HUES64 (cell line): ENCODE data around the gene UQCC2. TPM values are rescaled to one million over a fixed set of nuclear protein-coding genes. Genes with fewer than 3 reads are reported as not detected.

Experiments
- H3K27ac ChIP-seq: 2 replicates; pipeline ENCODE4 v1.7.0; 2013; ENCODE audit warnings: low read depth, low read length, inconsistent platforms
- H3K27me3 ChIP-seq: 2 replicates; pipeline ENCODE4 v1.6.1; 2013; ENCODE audit warnings: mild to moderate bottlenecking, low read length; ENCODE audit not compliant: insufficient read depth
- H3K36me3 ChIP-seq: 2 replicates; pipeline ENCODE4 v1.6.1; 2013; ENCODE audit warnings: mild to moderate bottlenecking, low read length; ENCODE audit not compliant: insufficient read depth
- H3K4me1 ChIP-seq: 2 replicates; pipeline ENCODE4 v1.6.1; 2013; ENCODE audit warnings: mild to moderate bottlenecking, low read length, moderate library complexity; ENCODE audit not compliant: insufficient read depth
- H3K4me3 ChIP-seq: 2 replicates; pipeline ENCODE4 v1.5.1; 2013; ENCODE audit warnings: mild to moderate bottlenecking, low read length, moderate library complexity
- H3K9ac ChIP-seq: 2 replicates; pipeline ENCODE4 v1.6.1; 2013; ENCODE audit warnings: mild to moderate bottlenecking, low read depth, low read length
- H3K9me3 ChIP-seq: 2 replicates; pipeline ENCODE4 v1.6.1; 2013; ENCODE audit warnings: low read depth, low read length; ENCODE audit not compliant: insufficient read depth
- WGBS: fragments of 150-250, 120-280 bp; methylation state at CpG from one replicate; pipeline ENCODE4 v1.1.7; 2013; ENCODE audit warnings: missing lambda C conversion rate; 5-methylcytosine and 5-hydroxymethylcytosine counted together
- polyA plus RNA-seq, 2 experiments: library from polyadenylated mRNA; stranded (reverse); fragments of 50-300 nt; gene quantifications; one replicate each; pipeline ENCODE4 v1.2.3, GENCODE V29; 2013

Gene UQCC2
- polyA plus RNA-seq (2013, experiment 1 of 2) = 101 TPM
- polyA plus RNA-seq (2013, experiment 2 of 2) = 143 TPM

DNA sequence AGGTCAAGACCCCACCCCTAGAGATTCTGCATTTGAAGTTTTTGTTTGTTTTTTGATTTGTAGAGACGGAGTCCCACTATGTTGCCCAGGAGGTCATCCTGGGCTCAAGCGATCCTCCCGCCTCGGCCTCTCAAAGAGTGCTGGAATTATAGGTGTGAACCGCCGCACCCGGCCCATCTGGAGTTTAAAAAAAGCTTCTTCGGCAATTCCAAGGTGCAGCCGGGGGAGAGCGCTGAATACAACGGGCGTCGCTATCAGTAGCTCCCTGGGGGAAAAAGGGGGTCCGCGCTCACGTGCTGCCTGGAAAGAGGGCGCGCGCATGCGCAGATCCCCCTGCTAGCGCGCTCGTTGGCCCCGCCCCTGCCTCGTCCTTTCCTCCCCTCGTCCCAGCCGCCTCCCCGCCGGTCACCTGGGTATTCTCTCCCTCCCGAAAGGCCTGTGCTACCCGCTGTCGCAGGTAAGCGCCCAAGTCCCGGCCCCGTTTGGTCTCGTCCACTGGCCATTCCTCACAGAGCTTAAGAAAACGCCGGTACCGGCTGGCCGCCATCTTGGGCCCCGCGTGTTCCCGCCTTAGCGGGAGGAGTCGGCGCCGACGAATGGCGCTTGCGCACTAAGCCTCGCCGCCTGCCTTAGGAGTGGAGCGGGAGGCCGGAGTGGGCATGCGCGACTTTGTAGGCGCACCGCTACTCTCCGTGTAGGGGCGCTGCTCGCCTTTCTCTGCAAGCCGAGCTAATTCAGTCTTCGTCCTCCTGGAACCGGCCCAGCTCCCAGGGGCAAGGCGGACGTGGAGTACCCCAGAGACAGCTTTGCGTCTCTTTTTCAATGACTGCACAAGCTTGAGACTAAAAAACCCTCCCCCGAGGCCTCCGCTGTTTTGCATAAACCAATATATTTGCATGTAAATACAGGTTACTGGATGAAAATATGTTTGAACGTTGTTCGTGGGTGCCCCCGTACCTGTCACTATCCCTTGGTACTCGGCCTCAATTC, at the start of gene UQCC2:
UQCC2 (minus strand) TSS at position 561 of the 990 bp plus-strand sequence; CDS start at position 547, 14 bp downstream.
- Histone ChIP-seq H3K27me3 (no peaks in the 10 kb centered on the region), H3K4me1 (peaks cover 7% of the 10 kb centered on the region; the same call in 1 of the 2 replicates), H3K27ac (peak within 1 kb of the TSS; percentile 98), H3K9me3 (no peaks in the 10 kb centered on the region), H3K9ac (peak within 1 kb of the TSS; percentile 98), H3K4me3 (peak within 1 kb of the TSS; percentile 80), H3K36me3 (peaks cover 40% of the 10 kb centered on the region)
- 6% methylated on average over 71 of the region's 73 CpGs for WGBS

DNA sequence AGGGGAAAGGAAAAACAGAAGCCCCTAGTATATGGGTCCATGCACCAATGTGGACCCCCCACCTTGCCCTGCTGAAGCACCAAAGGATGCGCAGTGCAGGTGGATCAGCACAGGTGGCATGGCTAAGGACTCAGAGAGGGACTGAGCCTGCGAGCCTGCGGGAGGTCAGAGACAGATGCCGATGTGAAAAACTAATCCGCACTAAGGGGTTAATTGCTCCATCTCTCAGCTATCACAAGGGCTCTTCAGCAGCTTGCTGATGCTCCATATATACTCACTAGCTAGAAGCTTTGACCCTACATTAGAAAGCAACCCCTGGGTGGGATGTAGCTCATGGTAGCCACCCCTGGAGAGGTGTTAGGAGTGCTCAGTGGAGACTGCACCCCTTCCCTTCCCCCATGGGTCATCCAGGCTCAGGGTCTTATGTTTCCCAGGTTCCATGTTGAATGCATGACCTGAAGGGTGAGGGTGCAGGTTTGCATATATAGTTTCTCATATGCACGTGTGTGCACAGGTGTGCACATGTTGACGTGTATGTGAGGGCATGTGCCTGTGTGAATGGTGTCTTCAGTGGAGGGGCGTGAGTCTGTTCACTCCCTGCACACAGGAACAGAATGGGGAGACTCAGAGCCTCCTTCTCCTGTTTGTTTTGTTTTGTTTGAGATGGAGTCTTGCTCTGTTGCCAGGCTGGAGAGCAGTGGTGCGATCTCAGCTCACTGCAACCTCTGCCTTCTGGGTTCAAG, 48.6 kb upstream of the UQCC2 start:
- 96% methylated on average over 9 of the region's 9 CpGs for whole genome bisulfite sequencing
- Histone ChIP-seq H3K4me1 (peaks cover 4% of the 10 kb centered on the region; the same call in 1 of the 2 replicates), H3K27me3 (no peaks in the 10 kb centered on the region), H3K36me3 (no peaks in the 10 kb centered on the region), H3K9me3 (no peaks in the 10 kb centered on the region), H3K4me3 (no peak overlapping the region), H3K27ac (no peak overlapping the region), H3K9ac (no peak overlapping the region)

DNA sequence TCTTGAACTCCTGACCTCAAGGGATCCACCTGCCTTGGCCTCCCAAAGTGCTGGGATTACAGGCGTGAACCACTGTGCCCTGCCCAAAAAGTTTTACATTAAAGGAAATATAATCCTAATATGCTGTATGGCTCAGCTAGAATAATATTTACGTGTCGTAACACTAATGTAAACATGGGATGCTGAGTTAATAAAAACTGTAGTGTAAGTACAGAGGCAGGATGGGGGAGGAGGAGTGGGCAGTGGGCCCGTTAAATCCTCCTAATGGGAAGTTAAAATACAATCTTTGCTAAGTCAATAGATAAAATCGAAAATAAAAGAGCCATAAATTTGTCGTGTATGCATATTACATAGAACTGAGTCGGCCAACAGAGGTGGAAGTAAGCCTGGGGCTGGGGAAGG, 47.3 kb upstream of the UQCC2 start:
- WGBS = 97% methylated on average over 7 of the region's 7 CpGs
- Histone ChIP-seq H3K27ac (no peak overlapping the region), H3K4me1 (peaks cover 4% of the 10 kb centered on the region; the same call in 1 of the 2 replicates), H3K27me3 (no peaks in the 10 kb centered on the region), H3K36me3 (no peaks in the 10 kb centered on the region), H3K9me3 (no peaks in the 10 kb centered on the region), H3K4me3 (no peak overlapping the region), H3K9ac (no peak overlapping the region)

DNA sequence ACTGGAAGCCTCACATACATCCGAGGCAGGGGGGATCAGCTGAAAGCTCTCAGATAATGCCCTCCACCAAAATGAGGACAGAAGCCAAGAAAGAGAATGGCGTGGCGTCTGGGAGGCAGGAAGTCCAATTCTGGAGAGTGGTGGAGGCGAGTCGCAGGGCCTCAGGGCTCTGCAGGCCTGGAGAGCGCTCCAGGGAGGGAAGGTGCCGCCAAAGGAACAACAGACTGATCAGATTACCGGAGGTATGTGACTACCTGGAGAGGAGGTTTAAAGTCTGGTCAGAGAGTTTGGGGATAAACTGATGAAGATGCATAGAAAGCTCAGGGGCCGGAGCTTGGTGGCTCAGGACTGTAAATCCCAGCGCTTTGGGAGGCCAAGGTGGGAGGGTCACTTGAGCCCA, 46.4 kb upstream of the UQCC2 start:
- H3K4me3 ChIP-seq = no peak overlapping the region
- H3K9ac ChIP-seq = no peak overlapping the region
- no peaks in the 10 kb centered on the region for H3K36me3 ChIP-seq
- H3K27ac ChIP-seq = no peak overlapping the region
- 85% methylated on average over 10 of the region's 10 CpGs for WGBS
- H3K9me3 ChIP-seq = no peaks in the 10 kb centered on the region
- peaks cover 4% of the 10 kb centered on the region; the same call in 1 of the 2 replicates for H3K4me1 ChIP-seq
- no peaks in the 10 kb centered on the region for H3K27me3 ChIP-seq

DNA sequence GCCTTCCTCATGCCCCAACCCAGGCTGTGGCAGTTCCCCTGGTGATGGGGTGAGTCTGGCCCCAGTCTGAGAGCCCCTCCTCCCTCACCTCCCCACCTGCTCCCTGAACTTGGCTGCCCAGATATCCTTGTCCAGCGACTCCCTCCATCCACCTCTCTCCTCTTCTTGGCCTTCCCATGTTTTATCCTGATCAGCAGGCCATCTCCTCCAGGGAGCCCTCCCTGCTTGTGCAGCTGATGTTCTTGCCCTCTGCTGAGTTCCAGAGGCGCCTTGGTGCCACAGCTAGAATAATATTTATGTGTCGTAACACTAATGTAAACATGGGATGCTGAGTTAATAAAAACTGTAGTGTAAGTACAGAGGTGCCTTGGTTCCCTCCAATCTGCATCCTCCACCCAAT, 45.6 kb upstream of the UQCC2 start:
- Histone ChIP-seq H3K9me3 (no peaks in the 10 kb centered on the region), H3K9ac (no peak overlapping the region), H3K4me3 (no peak overlapping the region), H3K27ac (no peak overlapping the region), H3K36me3 (no peaks in the 10 kb centered on the region), H3K27me3 (no peaks in the 10 kb centered on the region), H3K4me1 (peaks cover 4% of the 10 kb centered on the region; the same call in 1 of the 2 replicates)
- WGBS = 93% methylated on average over 3 of the region's 3 CpGs

DNA sequence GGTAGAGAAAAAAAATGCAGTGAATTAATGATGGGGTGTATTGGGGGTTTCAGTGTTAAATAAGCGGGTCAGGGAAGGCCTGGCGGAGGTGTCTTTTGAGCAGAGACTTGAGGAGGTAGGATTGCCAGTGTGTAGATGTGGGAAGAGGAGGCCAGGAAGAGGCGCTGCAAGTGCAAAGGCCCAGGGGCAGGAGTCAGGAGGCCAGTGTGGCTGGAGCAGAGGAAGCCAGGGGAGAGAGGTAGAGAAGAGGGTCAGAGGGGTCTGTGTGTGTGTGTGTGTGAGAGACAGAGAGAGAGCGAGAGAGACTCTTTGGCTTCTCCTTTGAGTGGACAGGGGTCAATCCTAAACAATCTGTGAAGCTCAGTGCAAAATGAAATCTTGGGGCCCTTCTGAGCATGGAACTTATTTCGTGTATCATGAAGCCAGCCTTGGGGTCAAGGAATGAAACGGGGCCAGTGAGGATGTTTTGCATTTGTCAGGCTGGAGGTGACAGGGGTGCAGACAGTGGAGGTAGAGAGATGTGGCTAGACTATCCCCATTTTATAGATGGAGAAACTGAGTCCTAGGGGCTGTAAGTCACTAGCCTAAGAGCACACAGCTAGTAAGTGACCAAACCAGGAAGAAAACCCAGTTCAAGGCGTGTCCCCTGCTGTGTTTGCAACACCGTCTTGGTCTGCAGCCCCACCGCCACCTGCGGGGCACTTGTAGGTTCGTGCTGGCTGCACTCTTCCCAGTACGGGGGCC, 44.9 kb upstream of the UQCC2 start:
- no peak overlapping the region for H3K9ac ChIP-seq
- no peak overlapping the region for H3K4me3 ChIP-seq
- WGBS = 83% methylated on average over 12 of the region's 12 CpGs
- no peaks in the 10 kb centered on the region for H3K36me3 ChIP-seq
- peaks cover 4% of the 10 kb centered on the region; the same call in 1 of the 2 replicates for H3K4me1 ChIP-seq
- no peaks in the 10 kb centered on the region for H3K9me3 ChIP-seq
- H3K27ac ChIP-seq = no peak overlapping the region
- H3K27me3 ChIP-seq = no peaks in the 10 kb centered on the region

DNA sequence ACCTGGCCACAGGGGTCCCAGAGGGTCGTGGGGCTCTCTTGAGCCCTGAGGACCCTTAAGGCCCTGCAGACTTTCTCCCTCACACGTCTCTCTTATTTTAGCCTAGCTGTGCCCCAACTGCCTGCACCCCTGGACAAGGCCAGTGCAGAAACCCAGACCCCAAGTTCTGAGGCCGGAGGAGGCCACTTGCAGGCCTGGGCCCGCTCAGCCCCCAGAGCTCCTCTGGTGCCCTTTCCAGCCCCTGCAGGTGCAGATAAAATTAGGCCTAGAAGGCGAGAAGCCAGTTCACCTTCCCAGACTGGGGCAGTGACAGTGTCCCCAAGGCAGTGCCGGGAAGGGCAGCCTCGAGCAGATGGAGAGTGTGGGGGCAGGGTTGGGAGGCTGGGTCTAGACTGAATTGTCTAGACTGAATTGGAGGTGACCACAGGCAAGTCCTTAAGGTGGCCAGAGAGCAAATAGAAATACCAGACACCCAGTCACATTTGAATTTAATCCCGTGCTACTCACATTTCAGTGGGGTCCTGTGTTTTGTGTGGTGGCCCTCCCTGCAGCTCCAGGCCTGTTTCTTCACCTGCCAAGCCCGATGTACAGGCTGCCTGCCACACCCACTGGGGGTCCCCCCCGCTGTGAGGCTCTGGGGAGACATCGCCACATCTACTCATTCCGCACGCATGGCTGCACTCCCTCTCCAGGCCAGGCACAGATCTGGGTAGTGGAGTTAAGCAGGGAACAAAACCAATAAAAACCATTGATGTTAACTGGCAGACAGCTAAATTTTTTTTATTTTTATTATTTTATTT, 43.8 kb upstream of the UQCC2 start:
- Histone ChIP-seq H3K4me1 (peaks cover 4% of the 10 kb centered on the region; the same call in 1 of the 2 replicates), H3K9ac (no peak overlapping the region), H3K27me3 (no peaks in the 10 kb centered on the region), H3K4me3 (no peak overlapping the region), H3K27ac (no peak overlapping the region), H3K36me3 (no peaks in the 10 kb centered on the region), H3K9me3 (no peaks in the 10 kb centered on the region)
- 83% methylated on average over 13 of the region's 13 CpGs for WGBS

DNA sequence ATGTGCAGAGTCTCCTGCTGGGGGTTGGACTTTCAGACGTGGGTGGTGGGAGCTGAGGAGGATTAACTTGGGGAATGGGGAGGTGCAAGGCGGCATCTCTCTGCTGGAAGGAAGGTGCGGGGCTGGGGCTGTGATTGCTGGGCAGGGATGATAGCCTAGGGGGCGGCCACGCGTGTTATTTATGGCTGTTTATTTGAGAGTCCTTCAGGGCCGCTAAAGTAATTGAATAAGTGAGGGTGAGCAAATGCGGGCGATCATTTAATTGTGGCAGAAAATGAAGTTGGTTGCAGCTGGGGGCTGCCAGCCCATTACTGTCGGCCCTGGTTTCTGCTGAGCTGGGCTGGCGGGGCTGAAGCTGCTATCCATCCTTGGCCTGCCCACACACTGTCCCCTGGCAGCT, 42.7 kb upstream of the UQCC2 start:
- Histone ChIP-seq H3K36me3 (no peaks in the 10 kb centered on the region), H3K4me1 (peaks cover 5% of the 10 kb centered on the region; the same call in 1 of the 2 replicates), H3K27ac (no peak overlapping the region), H3K9ac (no peak overlapping the region), H3K27me3 (no peaks in the 10 kb centered on the region), H3K4me3 (no peak overlapping the region), H3K9me3 (no peaks in the 10 kb centered on the region)
- 87% methylated on average over 11 of the region's 11 CpGs for WGBS

DNA sequence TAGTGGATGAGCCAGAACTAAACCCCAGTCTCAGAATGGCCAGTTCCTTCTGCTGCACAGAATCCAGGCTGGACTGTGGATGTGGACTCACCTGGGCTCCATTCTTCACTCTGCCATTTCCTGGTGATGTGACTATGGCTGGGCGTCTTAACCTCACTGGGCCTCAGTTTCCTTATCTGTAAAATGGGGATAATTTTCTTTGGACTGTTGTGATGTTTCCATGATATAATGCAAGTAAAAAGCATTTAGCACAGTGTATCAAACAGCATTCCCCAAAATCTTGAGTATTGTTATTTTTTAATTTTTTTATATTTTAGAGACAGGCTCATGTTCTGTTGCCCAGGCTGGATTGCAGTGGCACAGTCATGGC, 41.1 kb upstream of the UQCC2 start:
- H3K27ac ChIP-seq = no peak overlapping the region
- 100% methylated on average over 1 of the region's 1 CpG for WGBS
- no peaks in the 10 kb centered on the region for H3K27me3 ChIP-seq

More for the DNA sequence above, 41.1 kb upstream of the UQCC2 start:
- no peaks in the 10 kb centered on the region for H3K9me3 ChIP-seq
- no peaks in the 10 kb centered on the region for H3K36me3 ChIP-seq
- H3K4me3 ChIP-seq = no peak overlapping the region
- H3K9ac ChIP-seq = no peak overlapping the region
- H3K4me1 ChIP-seq = peaks cover 7% of the 10 kb centered on the region; the same call in 1 of the 2 replicates
